HG03039 (cell line): ENCODE data around the gene IRF7.

Experiments used
- ATAC-seq: cut with Tn5 transposase; IDR thresholded peaks from one replicate; pipeline ENCODE4 v1.9.1; 2021; ENCODE audit warnings: mild to moderate bottlenecking, moderate library complexity; ENCODE audit not compliant: unreplicated experiment

Gene IRF7

GRCh38 chr11:608791-609251 is 6.9 kb downstream of the IRF7 start:
- no peak for ATAC-seq

DNA sequence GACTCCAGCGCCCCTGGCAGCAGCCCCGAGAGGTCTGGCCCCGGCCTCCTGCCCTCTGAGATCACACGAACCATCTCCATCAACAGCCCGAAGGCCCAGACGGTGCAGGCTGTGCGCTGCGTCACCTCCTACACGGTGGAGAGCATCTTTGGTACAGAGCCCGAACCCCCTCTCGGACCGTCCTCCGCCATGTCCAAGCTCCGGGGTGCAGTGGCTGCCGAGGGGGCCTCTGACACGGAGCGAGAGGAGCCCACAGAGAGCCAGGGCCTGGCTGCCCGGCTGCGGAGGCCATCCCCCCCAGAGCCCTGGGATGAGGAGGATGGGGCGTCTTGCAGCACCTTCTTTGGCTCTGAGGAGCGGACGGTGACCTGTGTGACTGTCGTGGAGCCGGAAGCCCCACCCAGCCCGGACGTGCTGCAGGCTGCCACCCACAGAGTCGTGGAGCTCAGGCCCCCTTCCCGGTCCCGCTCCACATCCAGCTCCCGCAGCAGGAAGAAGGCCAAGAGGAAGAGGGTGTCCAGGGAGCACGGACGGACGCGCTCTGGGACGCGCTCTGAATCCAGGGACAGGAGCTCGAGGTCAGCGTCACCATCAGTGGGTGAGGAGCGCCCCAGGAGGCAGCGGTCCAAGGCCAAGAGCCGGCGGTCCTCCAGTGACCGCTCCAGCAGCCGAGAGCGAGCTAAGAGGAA is 7.6 kb downstream of the IRF7 start:
- no peak for ATAC-seq

GRCh38 chr11:607020-607780 is 8.6 kb downstream of the IRF7 start:
- no peak for ATAC-seq

- no peak for ATAC-seq
Measured at GRCh38 chr11:606245-606644, 9.5 kb downstream of the IRF7 start.

DNA sequence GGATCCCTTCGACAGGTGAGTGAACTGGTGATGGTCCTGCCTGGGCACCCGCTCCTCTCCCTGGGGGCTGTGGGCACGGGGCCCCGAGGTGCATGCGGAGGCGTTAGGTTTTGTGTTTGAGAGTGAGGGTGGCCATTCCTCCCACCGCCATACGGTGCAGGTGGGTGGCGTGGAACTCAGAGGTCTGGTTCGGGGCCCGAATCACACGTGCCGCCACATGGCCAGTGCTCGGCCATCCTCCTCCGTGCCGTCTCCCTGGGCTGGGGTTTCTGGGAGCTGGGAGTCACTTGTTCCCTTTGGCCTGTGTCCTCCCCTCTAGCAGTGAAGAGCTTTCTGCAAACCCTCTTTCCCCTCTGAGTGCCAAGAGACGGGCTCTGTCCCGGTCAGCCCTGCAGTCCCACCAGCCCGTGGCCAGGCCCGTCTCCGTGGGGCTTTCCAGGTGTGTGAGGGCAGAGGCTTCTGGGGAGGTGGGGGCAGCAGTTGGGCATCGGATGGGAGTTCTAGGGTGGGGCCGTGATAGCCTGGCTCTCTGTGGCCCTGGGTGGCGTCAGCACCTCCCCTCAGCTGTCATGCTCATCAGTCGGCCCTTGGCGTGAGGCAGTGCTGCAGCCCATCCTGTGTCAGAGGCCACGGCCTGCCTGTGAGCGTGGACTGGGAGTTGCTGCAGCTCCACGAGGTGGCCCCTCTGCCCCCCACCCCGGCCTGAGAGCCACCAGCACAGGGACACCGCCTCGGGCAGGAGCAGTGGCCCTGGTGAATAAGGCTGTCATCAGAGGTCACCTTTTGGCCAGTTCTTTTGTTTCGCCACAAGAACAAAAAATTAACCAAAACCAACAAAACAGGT is 10.2 kb downstream of the IRF7 start:
- ATAC-seq = no peak

DNA sequence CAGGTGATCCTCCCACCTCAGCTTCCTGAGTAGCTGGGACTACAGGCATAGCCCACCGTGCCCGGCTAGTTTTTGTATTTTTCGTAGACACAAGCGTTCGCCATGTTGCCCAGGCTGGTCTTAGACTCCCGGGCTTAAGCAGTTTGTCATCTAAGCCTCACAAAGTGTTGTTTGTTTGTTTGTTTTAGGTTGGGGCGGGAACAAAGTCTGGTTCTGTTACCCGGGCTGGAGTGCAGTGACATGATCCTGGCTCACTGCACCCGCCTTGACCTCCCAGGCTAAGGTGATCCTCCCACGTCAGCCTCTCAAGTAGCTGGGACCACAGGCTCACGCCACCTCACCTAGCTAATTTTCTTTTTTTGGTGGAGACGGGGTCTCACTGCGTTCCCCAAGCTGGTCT is 12.6 kb downstream of the IRF7 start:
- ATAC-seq = no peak

- no peak for ATAC-seq
Measured at GRCh38 chr11:601573-602245, 14.0 kb downstream of the IRF7 start.

- ATAC-seq = no peak
Measured at GRCh38 chr11:598005-598680, 17.6 kb downstream of the IRF7 start.

GRCh38 chr11:597166-597725 is 18.5 kb downstream of the IRF7 start:
- no peak for ATAC-seq

- no peak for ATAC-seq
Measured at GRCh38 chr11:596374-596773, 19.4 kb downstream of the IRF7 start.

DNA sequence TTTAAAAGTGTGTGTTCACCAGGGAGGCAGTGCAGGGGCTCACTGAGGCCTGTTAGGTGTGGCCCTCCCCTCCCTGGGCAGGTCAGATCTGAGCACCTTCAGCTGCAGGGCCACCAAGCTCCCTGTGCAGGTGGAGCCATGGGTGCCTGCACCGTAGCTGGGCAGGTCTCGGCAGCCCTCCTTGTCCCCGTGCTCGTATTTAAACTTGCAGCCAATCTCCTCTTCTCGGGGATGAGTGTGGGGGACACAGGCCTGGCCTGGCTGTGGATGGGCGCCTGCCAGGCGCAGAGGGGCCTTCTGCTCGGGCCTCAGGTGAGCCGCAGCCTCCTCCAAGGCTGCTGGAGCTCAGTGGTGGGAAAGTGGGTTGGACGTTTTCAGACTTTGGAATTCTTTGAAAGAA is 20.4 kb downstream of the IRF7 start:
- no peak for ATAC-seq

DNA sequence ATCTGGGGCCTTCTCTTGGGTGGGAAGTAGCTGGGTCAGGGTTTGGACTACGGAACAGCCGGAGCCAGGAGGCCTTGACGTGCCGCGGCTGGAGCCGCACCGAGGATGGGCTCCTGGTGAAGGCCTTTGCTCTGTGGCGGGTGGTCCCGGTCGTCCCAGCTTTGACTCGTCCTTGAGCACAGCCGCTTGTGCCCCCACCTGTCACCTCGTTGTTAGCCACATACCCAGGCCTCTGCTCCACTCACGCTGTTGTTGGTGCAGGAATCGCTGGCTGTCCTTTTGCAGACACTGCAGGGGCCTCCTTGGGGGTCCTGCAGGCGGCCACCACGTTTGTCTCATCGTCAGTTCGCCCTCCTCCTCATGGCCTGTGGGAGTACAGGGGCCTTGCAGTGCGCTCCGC is 22.4 kb downstream of the IRF7 start:
- ATAC-seq = no peak

DNA sequence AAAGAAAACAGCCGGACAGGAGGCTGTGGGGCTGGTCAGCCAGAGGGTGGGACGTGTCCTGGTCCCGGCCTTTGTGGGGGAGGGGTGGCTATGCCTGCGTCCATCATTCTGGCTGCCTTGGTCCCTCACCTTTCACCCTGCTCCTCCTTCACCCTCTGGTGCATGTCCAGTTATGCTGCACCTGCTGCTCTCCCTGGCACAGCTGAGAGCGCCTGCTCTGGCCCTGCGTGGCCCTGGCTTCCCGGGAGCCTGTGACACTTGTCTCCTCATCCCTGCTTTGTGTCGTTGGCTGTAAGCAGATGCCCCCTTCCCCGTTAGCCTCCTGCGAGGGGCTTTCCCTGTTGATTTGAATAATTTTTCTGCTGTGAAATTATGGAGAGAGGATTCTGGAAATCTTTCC is 22.8 kb downstream of the IRF7 start:
- ATAC-seq = no peak

DNA sequence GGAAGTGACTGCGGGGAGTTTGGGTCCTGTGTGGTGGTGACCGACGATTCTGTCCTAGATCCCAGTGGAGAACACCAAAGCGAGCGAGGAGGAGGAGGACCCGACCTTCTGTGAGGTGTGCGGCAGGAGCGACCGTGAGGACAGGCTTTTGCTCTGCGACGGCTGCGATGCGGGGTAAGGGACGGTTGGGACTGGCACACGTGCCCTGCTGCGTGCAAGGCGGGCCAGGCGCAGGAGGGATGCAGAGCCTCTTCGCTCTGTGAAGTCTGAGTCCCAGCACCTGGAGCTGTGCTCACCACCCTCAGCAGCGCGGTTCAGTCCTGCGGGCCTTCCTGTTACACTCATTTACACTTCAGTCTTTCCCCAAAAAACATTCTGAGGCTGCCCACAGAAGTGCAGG is 23.2 kb downstream of the IRF7 start:
- ATAC-seq = no peak

DNA sequence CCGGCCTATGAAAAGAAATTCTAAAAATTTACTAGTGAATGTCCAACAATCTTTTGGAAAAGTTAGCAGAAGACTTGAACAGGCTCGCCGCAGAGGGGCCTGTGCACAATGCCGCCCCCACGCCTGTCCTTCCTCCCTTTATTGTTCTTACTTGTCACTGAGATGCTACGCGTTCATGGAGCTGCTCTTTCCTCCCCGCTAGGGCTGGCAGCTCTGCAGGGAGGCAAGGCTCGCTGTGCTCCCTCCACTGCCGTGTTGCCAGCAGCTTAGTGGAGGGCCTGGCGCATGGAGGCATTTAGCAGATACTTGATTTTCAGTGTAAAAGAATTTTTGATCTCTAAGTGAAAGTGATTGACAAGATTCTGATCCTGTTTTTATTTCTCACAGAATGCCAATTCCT is 24.8 kb downstream of the IRF7 start:
- no peak for ATAC-seq

- ATAC-seq = no peak
Measured at GRCh38 chr11:589798-590197, 26.0 kb downstream of the IRF7 start.

DNA sequence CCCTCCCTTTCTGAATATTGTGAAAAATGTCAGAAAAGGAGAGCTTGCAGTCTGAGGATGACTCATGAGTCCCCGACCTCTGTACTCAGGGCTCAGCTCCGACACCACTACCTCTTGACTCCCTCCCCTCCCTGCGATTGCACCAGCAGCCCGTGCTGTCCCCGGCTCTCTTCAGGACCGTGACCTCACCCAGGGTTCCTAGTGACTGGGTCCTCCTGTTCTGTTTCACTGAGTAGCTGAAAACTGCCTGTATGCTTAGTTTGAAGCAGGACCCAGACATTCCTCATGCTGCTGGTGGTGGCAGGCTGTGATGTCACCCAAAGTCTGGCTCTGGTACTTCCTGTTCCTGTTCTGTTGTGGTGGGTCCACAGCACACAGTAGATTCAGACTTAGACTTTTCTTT is 27.8 kb downstream of the IRF7 start:
- no peak for ATAC-seq

DNA sequence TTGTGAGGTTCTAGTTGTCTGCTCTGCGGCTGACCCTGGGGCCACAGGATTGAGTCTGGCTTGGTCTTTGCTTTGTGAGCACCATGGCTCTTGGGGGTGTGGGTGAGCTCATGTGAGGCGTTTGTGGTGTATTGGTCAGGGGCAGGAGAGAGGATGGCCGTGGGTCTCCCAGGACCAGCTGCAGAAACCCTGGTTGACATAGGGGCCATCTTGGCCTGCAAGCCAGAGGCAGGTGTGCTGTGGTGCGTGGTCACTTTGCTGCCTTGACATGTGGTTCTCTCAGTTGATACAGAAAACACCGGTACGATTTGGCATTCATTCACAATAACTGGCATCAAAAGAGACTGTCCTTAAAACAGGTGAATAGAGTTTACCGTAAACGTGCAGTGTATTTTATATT is 28.2 kb downstream of the IRF7 start:
- ATAC-seq = no peak

- ATAC-seq = no peak
Measured at GRCh38 chr11:586376-587316, 29.1 kb downstream of the IRF7 start.
